ENCODE results near the gene HSPA1A.
"Not testable (repeated sequence)": the region's sequence is repeated elsewhere in the genome, so short reads cannot be mapped to it uniquely, and the experiment has no call there.

HSPA1A gene

GRCh38 chr6:31781244-31782125, 33.9 kb upstream of the HSPA1A start:
- no peak for DNase-seq (ENCODE audit: low read depth)

- DNase-seq (ENCODE audit: low read depth), result no peak
Measured at GRCh38 chr6:31782126-31782855, 33.1 kb upstream of the HSPA1A start.

GRCh38 chr6:31784098-31784925, 31.0 kb upstream of the HSPA1A start:
- DNase-seq (ENCODE audit: low read depth), result no peak

GRCh38 chr6:31785475-31785874, 29.9 kb upstream of the HSPA1A start:
- no peak for DNase-seq (ENCODE audit: low read depth)

- no peak for DNase-seq (ENCODE audit: low read depth)
Measured at GRCh38 chr6:31791324-31792089, 23.8 kb upstream of the HSPA1A start.

GRCh38 chr6:31792090-31792374, 23.3 kb upstream of the HSPA1A start:
- no peak for DNase-seq (ENCODE audit: low read depth)

- DNase-seq (ENCODE audit: low read depth), result no peak
Measured at GRCh38 chr6:31792761-31793171, 22.6 kb upstream of the HSPA1A start.

GRCh38 chr6:31793927-31794245, 21.5 kb upstream of the HSPA1A start:
- DNase-seq (ENCODE audit: low read depth), result not testable (repeated sequence)

GRCh38 chr6:31794294-31794865, 21.0 kb upstream of the HSPA1A start:
- no peak for DNase-seq (ENCODE audit: low read depth)

GRCh38 chr6:31794866-31795615, 20.3 kb upstream of the HSPA1A start:
- no peak for DNase-seq (ENCODE audit: low read depth)

- DNase-seq (ENCODE audit: low read depth), result peak; percentile 74
Measured at GRCh38 chr6:31795616-31796298, 19.6 kb upstream of the HSPA1A start, which contains the start of gene VARS1. TSS of gene VARS1 (minus strand) at chr6:31795752. CDS start at chr6:31795217, 535 bp downstream.

- no peak for DNase-seq (ENCODE audit: low read depth)
Measured at GRCh38 chr6:31796993-31797385, 18.4 kb upstream of the HSPA1A start.

GRCh38 chr6:31797588-31797987, 17.8 kb upstream of the HSPA1A start:
- peak; percentile 23 for DNase-seq (ENCODE audit: low read depth)

- no peak for DNase-seq (ENCODE audit: low read depth)
Measured at GRCh38 chr6:31799781-31800180, 15.6 kb upstream of the HSPA1A start.

- not testable (repeated sequence) for DNase-seq (ENCODE audit: low read depth)
Measured at GRCh38 chr6:31801031-31801927, 14.1 kb upstream of the HSPA1A start.

GRCh38 chr6:31805939-31806469, 9.3 kb upstream of the HSPA1A start:
- no peak for DNase-seq (ENCODE audit: low read depth)

GRCh38 chr6:31806470-31807272, 8.7 kb upstream of the HSPA1A start, which contains the start of gene LSM2:
TSS of gene LSM2 (minus strand) at chr6:31806966. CDS start at chr6:31806757, 209 bp downstream.
- peak; percentile 96 for DNase-seq (ENCODE audit: low read depth)

- not testable (repeated sequence) for DNase-seq (ENCODE audit: low read depth)
Measured at GRCh38 chr6:31808599-31808998, 6.7 kb upstream of the HSPA1A start.
